Measurements from ENCODE around the gene RALBP1.

RALBP1 gene

DNA sequence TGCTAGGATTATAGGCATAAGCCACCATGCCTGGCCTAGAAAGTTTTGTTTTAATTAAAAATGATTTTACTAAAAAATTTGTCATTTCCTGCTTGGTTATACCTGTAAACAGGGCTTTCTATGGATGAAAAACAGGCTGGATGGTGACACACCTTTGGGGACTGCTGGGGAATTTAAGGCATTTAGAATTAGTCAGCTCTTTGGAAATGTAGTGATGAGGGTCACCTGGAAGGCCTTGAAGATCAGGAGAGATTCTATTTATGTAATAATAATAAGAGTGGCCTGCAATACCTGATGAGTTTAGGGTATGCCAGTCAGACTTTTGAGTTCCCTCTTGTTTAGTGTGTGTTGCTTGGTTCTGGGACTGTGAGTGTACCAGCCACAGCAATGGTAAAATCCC lies 51.1 kb downstream of the RALBP1 start:
- TF ChIP-seq Cebpa-rat (IDR thresholded peaks at IDR 0.05) = no peak
- peaks cover 95% of the 10 kb centered on the region for H3K36me3 ChIP-seq
- H3K9ac ChIP-seq = no peak overlapping the region

DNA sequence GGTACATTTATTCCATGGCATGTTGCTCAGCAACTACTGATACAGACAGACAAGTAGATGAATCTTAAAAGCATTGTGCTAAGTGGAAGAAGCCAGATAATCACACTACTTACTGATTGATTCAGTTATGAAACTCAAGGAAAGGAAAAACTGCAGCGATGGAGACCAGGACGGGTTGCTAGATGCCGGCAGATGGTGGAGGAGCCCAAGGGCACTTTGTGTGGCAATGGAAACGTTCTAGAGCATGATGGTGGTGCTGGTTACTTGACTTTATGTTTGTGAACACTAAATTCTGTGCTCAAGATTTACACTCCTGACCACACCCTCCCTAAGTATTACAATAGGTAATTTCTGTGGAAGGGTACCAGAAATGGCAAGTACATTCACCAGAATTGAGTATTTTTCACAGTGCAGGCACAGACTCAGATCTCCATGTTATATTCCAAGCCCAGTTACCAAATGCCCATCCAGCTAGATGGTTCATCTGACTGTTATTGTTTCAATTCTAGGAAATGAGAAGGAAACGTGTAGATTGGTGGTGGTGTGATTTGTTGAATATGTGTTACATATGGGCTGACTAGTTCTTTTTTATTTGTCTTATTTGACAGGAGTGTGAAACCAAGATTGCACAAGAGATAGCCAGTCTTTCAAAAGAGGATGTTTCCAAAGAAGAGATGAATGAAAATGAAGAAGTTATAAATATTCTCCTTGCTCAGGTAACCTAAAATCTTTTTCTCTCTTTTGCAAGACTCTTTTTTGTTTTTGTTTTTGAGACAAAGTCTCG lies 55.1 kb downstream of the RALBP1 start:
- no peak overlapping the region for H3K9ac ChIP-seq
- no peak overlapping the region for H3K27ac ChIP-seq
- no peaks in the 10 kb centered on the region for H3K4me1 ChIP-seq
- no peaks in the 10 kb centered on the region for H3K27me3 ChIP-seq
- H3K9me3 ChIP-seq = peaks cover 19% of the 10 kb centered on the region
- H4K20me1 ChIP-seq = peaks cover 13% of the 10 kb centered on the region; the same call in 1 of the 2 replicates
- TF ChIP-seq Cebpa-rat (IDR thresholded peaks at IDR 0.05) = no peak
- H3K36me3 ChIP-seq = peaks cover 96% of the 10 kb centered on the region
- H3K4me3 ChIP-seq = no peak overlapping the region
- no peak overlapping the region for H3K4me2 ChIP-seq

More for the DNA sequence above, 51.1 kb downstream of the RALBP1 start:
- Histone ChIP-seq H3K4me3 (no peak overlapping the region), H3K4me1 (no peaks in the 10 kb centered on the region), H3K27me3 (no peaks in the 10 kb centered on the region), H3K27ac (no peak overlapping the region), H4K20me1 (peaks cover 12% of the 10 kb centered on the region), H3K9me3 (peaks cover 19% of the 10 kb centered on the region), H3K4me2 (no peak overlapping the region)

DNA sequence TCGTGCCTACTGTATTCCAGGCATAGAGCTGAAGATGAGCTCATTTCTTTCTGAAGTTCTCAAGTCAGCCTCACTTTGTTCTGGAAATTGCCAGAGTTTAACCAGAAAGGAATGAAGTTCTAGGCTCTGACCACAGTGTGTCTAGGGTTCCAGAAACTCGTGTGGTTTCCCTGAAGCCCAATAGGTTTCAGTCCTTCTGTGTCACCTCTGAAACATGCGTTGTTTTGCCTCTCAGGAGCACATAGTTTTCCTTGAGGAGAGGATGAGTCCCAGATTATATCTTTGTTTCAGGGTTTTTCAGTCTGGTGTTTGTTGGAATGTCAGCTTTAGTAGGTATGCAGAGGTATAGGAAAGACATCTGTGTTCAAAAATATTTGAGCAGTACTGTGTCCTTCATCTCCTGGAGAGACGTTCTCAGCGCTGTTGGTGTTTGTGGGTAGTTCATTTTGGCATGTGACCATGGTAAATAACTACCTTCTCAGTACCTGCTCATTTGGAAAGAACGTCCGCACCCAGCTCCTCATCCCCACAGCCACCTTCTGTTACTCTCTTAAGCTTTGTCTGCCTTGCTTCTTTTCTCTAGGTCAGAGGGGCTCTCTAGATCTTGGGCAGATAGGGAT lies 56.6 kb downstream of the RALBP1 start:
- Histone ChIP-seq H3K9me3 (peaks cover 14% of the 10 kb centered on the region), H3K9ac (no peak overlapping the region), H3K36me3 (peaks cover 96% of the 10 kb centered on the region), H3K4me2 (no peak overlapping the region), H4K20me1 (peaks cover 19% of the 10 kb centered on the region), H3K4me1 (no peaks in the 10 kb centered on the region), H3K27ac (no peak overlapping the region), H3K4me3 (no peak overlapping the region), H3K27me3 (no peaks in the 10 kb centered on the region)
- no peak for TF ChIP-seq Cebpa-rat (IDR thresholded peaks at IDR 0.05)

DNA sequence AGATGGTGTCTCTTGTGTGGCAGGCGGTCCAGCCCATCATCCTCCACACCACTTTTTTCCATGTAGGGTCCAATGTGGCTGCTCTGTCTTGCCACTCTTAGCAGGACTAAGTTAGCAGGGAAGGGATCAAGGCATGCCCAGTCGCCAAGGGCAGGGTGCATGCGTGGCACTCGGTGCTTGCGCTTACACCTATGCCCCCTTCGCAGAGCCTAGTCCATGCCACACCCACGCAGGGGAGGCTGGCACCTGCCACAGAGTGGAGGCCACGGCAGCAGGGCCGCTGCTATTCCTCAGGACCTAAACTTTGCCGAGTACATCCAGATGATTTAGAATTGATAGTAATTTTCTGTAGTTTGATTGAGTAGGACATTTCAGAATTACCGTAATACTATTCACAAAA lies 59.5 kb downstream of the RALBP1 start:
- Histone ChIP-seq H3K27me3 (no peaks in the 10 kb centered on the region), H3K4me2 (no peak overlapping the region), H3K36me3 (peaks cover 95% of the 10 kb centered on the region), H3K4me3 (no peak overlapping the region), H4K20me1 (peaks cover 24% of the 10 kb centered on the region), H3K9ac (no peak overlapping the region), H3K9me3 (no peaks in the 10 kb centered on the region), H3K4me1 (no peaks in the 10 kb centered on the region), H3K27ac (no peak overlapping the region)
- TF ChIP-seq Cebpa-rat (IDR thresholded peaks at IDR 0.05) = no peak

DNA sequence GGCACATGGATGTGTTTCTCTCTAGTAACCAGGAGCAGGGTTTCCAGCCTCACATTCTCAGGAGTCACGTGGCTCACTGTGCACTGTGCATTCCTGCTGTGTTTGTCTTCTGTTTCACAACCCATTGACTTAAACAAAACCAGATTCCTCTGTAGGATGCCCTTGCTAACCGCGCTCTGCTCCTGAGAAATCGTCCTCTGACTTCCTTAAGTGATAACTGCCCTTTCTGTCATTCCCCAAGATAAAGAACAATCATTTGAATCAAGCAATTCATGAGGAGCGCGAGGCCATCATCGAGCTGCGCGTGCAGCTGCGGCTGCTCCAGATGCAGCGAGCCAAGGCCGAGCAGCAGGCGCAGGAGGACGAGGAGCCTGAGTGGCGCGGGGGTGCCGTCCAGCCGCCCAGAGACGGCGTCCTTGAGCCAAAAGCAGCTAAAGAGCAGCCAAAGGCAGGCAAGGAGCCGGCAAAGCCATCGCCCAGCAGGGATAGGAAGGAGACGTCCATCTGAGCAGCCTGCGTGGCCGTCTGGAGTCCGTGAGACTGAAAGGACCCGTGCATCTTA lies 60.2 kb downstream of the RALBP1 start:
- Histone ChIP-seq H3K4me3 (no peak overlapping the region), H3K9ac (no peak overlapping the region), H3K9me3 (no peaks in the 10 kb centered on the region), H3K36me3 (peaks cover 95% of the 10 kb centered on the region), H3K4me2 (no peak overlapping the region), H3K4me1 (no peaks in the 10 kb centered on the region), H4K20me1 (peaks cover 26% of the 10 kb centered on the region), H3K27me3 (no peaks in the 10 kb centered on the region), H3K27ac (no peak overlapping the region)
- no peak for TF ChIP-seq Cebpa-rat (IDR thresholded peaks at IDR 0.05)

DNA sequence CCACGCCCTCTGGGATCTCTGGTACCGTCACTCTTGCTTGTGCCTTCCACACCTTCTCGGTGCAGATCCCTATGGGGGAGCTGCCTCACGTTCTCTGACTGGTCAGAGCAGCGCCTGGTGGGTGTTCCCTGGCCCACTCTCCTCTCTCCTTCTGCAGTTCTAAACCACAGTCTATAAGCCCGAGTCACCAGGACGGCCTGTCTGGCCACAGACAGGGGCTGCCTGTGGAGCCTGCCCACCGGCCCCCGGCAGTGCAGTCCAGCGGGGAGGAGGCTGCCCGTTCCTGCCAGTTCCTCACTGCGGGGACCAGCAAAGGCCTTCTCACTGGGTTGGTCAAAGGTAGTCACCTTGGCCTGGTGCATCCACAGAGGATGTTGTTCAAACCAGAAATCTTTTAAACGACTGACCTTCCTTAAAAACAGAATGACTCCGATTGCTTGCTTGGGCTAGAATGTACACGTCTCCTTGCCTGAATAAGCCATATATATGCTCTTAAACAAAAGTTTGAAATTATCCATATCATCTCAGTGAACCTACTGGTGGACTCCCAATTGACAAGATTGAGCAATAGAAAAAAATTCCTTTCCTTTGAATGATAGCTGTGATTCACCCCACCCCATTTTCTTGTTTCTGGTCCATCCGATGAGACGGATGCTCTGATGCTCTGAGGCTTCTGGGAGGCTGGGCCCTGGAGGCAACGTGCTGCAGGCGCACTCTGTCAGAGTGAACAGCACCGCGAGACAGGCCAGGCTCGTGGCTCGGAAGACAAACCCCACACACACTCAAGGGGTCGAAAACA lies 61.2 kb downstream of the RALBP1 start:
- Histone ChIP-seq H3K9ac (no peak overlapping the region), H4K20me1 (peaks cover 26% of the 10 kb centered on the region), H3K27ac (no peak overlapping the region), H3K4me3 (no peak overlapping the region), H3K4me1 (no peaks in the 10 kb centered on the region), H3K36me3 (peaks cover 85% of the 10 kb centered on the region), H3K9me3 (no peaks in the 10 kb centered on the region), H3K27me3 (no peaks in the 10 kb centered on the region), H3K4me2 (no peak overlapping the region)
- TF ChIP-seq Cebpa-rat (IDR thresholded peaks at IDR 0.05) = no peak

DNA sequence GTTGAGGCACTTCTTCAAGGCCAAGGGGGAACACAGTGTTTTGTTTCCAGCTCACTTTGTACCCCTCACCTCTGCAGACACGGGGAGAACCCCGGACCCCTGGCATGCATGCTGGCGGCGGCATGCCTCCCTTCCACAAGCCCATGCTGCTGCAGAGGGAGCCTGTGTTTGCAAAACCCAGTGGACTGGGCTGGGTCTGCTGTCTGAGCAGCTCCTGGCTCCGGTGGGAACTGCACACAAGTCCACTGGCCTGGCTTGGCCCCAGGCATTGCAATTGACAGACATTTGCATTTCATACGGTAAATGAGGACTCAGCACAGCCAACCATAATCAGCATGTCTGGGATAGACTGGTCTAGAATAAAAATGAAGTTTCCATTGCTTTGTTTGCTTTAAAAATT lies 62.4 kb downstream of the RALBP1 start:
- Histone ChIP-seq H3K9me3 (no peaks in the 10 kb centered on the region), H3K4me2 (no peak overlapping the region), H3K9ac (no peak overlapping the region), H3K27ac (no peak overlapping the region), H4K20me1 (peaks cover 26% of the 10 kb centered on the region), H3K4me1 (no peaks in the 10 kb centered on the region), H3K4me3 (no peak overlapping the region), H3K36me3 (peaks cover 74% of the 10 kb centered on the region), H3K27me3 (no peaks in the 10 kb centered on the region)
- TF ChIP-seq Cebpa-rat (IDR thresholded peaks at IDR 0.05) = no peak

DNA sequence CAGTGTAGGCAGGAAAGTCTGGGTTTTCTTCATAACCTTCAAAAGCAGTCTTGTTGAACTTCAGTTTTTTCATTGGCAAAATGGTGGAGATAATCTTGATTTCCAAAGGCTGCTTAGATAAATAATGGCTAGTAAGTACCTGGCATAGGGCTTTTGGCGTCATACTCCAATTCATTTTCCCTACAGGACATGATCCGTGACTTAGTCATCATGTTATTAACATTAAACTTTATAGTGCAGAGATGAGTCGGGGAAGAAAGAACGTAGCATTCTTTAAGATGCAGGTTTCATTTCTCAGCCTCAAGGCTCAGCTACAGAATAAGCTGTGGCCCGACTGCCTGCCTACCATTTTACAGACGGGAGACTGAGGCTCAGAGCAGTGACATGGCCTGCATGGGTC lies 64.0 kb downstream of the RALBP1 start:
- no peak overlapping the region for H3K9ac ChIP-seq
- TF ChIP-seq Cebpa-rat (IDR thresholded peaks at IDR 0.05) = no peak
- H3K9me3 ChIP-seq = no peaks in the 10 kb centered on the region
- H3K27ac ChIP-seq = no peak overlapping the region
- H3K4me3 ChIP-seq = no peak overlapping the region
- peaks cover 58% of the 10 kb centered on the region for H3K36me3 ChIP-seq
- H3K27me3 ChIP-seq = no peaks in the 10 kb centered on the region
- H3K4me2 ChIP-seq = no peak overlapping the region
- peaks cover 23% of the 10 kb centered on the region for H4K20me1 ChIP-seq
- no peaks in the 10 kb centered on the region for H3K4me1 ChIP-seq

DNA sequence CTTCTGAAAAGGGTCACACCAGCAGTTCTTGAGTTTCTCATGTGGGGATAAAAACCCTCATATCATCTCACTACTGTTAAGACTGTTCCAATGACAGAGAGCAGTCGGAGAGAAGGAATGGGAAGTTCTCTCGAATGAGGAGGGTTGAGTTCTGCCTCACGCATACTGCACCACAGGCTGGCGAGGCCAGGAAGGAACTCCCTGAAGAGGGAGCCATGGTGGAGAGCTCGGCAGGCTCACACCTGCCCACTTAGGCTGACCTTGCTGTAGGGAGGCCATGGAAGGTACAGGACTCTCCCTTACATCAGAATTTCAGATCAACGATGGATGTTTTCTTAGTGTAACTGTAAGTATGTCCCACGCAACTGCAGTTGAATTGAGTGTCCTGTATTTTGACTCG lies 64.6 kb downstream of the RALBP1 start:
- Histone ChIP-seq H3K27me3 (no peaks in the 10 kb centered on the region), H3K4me1 (no peaks in the 10 kb centered on the region), H3K4me2 (no peak overlapping the region), H3K36me3 (peaks cover 58% of the 10 kb centered on the region), H3K9me3 (no peaks in the 10 kb centered on the region), H4K20me1 (peaks cover 23% of the 10 kb centered on the region), H3K9ac (no peak overlapping the region), H3K4me3 (no peak overlapping the region), H3K27ac (no peak overlapping the region)
- no peak for TF ChIP-seq Cebpa-rat (IDR thresholded peaks at IDR 0.05)
